Liver (tissue), 9 donors: ENCODE results near the gene LIPC. TPM values are rescaled to one million over a fixed set of nuclear protein-coding genes. Genes with fewer than 3 reads are reported as not detected.

Experiments
- DNase-seq: peaks from one replicate; pipeline ENCODE4 v3.0.0-alpha.2; 2017; ENCODE audit warnings: low spot score
- H3K27ac ChIP-seq, 2 donors: one replicate each; pipeline ENCODE4 v1.7.0; 2013; ENCODE audit warnings: inconsistent platforms in 2 of 2, low read length in 2 of 2, control low read depth in 1 of 2, low read depth in 1 of 2, mild to moderate bottlenecking in 1 of 2
- H3K27me3 ChIP-seq, 4 donors: one replicate each; pipeline versions ENCODE4 v1.6.1 to v1.7.0; 2013; ENCODE audit warnings: low read length in 3 of 4, inconsistent platforms in 1 of 4, mild to moderate bottlenecking in 1 of 4, moderate library complexity in 1 of 4; ENCODE audit not compliant: control insufficient read depth in 4 of 4, insufficient read depth in 4 of 4
- H3K36me3 ChIP-seq, 4 donors: one replicate each; pipeline versions ENCODE4 v1.6.1 to v1.7.0; 2013; ENCODE audit warnings: low read length in 3 of 4, mild to moderate bottlenecking in 3 of 4, low read depth in 1 of 4, moderate library complexity in 1 of 4; ENCODE audit not compliant: control insufficient read depth in 4 of 4, insufficient read depth in 3 of 4
- H3K4me1 ChIP-seq, 4 donors: one replicate each; pipeline versions ENCODE4 v1.6.1 to v1.7.0; 2013; ENCODE audit warnings: low read length in 3 of 4, mild to moderate bottlenecking in 3 of 4, moderate library complexity in 1 of 4; ENCODE audit not compliant: control insufficient read depth in 4 of 4, insufficient read depth in 4 of 4
- H3K4me3 ChIP-seq, 3 donors: one replicate each; pipeline versions ENCODE4 v1.6.1 to v1.7.0; 2013; ENCODE audit warnings: low read length in 3 of 3, control low read depth in 1 of 3, low read depth in 1 of 3, mild to moderate bottlenecking in 1 of 3
- H3K9ac ChIP-seq, 2 donors: one replicate each; pipeline ENCODE4 v1.7.0; 2013; ENCODE audit warnings: low read length in 2 of 2, mild to moderate bottlenecking in 2 of 2, moderate library complexity in 2 of 2, control low read depth in 1 of 2, low read depth in 1 of 2
- H3K9me3 ChIP-seq, 4 donors: one replicate each; pipeline versions ENCODE4 v1.6.1 to v1.7.0; 2013; ENCODE audit warnings: low read length in 3 of 4; ENCODE audit not compliant: control insufficient read depth in 4 of 4
- EGR1 ChIP-seq, 2 donors: IDR thresholded peaks; 2 replicates each; pipeline ENCODE4 v1.6.1; 2016 to 2018; ENCODE audit warnings: antibody characterized with exemption in 2 of 2, low read depth in 2 of 2
- FOXA1 ChIP-seq: IDR thresholded peaks from 2 replicates; pipeline ENCODE4 v1.6.1; 2016; ENCODE audit warnings: antibody characterized with exemption
- FOXA2 ChIP-seq: IDR thresholded peaks from 2 replicates; pipeline ENCODE4 v1.6.1; 2016; ENCODE audit warnings: antibody characterized with exemption
- GABPA ChIP-seq, 2 donors: IDR thresholded peaks in 1 of 2; conservative IDR thresholded peaks in 1 of 2; 2 replicates each; pipeline ENCODE4 v1.6.1; 2016; ENCODE audit warnings: antibody characterized with exemption in 2 of 2, mild to moderate bottlenecking in 1 of 2, moderate library complexity in 1 of 2
- HNF4A ChIP-seq, 2 donors: conservative IDR thresholded peaks; 2 replicates each; pipeline ENCODE4 v1.6.1; 2016; ENCODE audit warnings: antibody characterized with exemption in 2 of 2, mild to moderate bottlenecking in 2 of 2
- HNF4G ChIP-seq: IDR thresholded peaks from 2 replicates; pipeline ENCODE4 v1.6.1; 2016; ENCODE audit warnings: antibody characterized with exemption
- JUND ChIP-seq, 2 donors: IDR thresholded peaks; 2 replicates each; pipeline ENCODE4 v1.6.1; 2016; ENCODE audit warnings: antibody characterized with exemption in 2 of 2
- NR2F2 ChIP-seq: IDR thresholded peaks from 2 replicates; pipeline ENCODE4 v1.6.1; 2016; ENCODE audit warnings: antibody characterized with exemption
- RAD21 ChIP-seq, 2 donors: IDR thresholded peaks; 2 replicates each; pipeline ENCODE4 v1.6.1; 2016; ENCODE audit warnings: antibody characterized with exemption in 2 of 2, mild to moderate bottlenecking in 2 of 2
- RXRA ChIP-seq, 2 donors: IDR thresholded peaks; 2 replicates each; pipeline ENCODE4 v1.6.1; 2017 to 2018; ENCODE audit warnings: antibody characterized with exemption in 2 of 2, mild to moderate bottlenecking in 1 of 2
- SP1 ChIP-seq: IDR thresholded peaks from 2 replicates; pipeline ENCODE4 v1.6.1; 2018; ENCODE audit warnings: antibody characterized with exemption, mild to moderate bottlenecking
- TAF1 ChIP-seq: conservative IDR thresholded peaks from 2 replicates; pipeline ENCODE4 v1.6.1; 2016; ENCODE audit warnings: antibody characterized with exemption, mild to moderate bottlenecking
- YY1 ChIP-seq: IDR thresholded peaks from 2 replicates; pipeline ENCODE4 v1.6.1; 2016; ENCODE audit warnings: antibody characterized with exemption, mild to moderate bottlenecking
- whole genome bisulfite sequencing: extraction: QIAGEN DNeasy Blood & Tissue Kit; methylation state at CpG from one replicate; pipeline ENCODE4 v1.1.7; 2013; 5-methylcytosine and 5-hydroxymethylcytosine counted together
- polyA plus RNA-seq, 2 donors: library from polyadenylated mRNA; stranded (reverse) in 1 of 2; unstranded in 1 of 2; fragments of 200-250 nt in 1 of 2; fragments of >200 nt in 1 of 2; fragmentation: Nextera tagmentation in 1 of 2; extraction: Ambion mirVana in 1 of 2; gene quantifications; one replicate each; pipeline versions ENCODE4 v1.2.1 to v1.2.3, GENCODE V29; 2013 to 2015
- total RNA-seq, 2 donors: library from RNA; depleted of rRNA; stranded (reverse); fragments of >200 nt; gene quantifications; one replicate each; pipeline ENCODE4 v1.2.3, GENCODE V29; 2014
- TF ChIP-seq, protein P1 (sequence below): fragments of 150-350 bp; IDR thresholded peaks from 2 replicates; pipeline ENCODE4 v1.5.1; 2017; ENCODE audit warnings: improper control_type of control experiment, low read depth, low read length; ENCODE audit not compliant: missing input control
- TF ChIP-seq, protein P2 (sequence below): IDR thresholded peaks from 2 replicates; pipeline ENCODE4 v1.6.1; 2016; ENCODE audit warnings: antibody characterized with exemption, mild to moderate bottlenecking
- TF ChIP-seq, protein P3 (sequence below): IDR thresholded peaks from 2 replicates; pipeline ENCODE4 v1.6.1; 2016; ENCODE audit warnings: antibody characterized with exemption
- TF ChIP-seq, protein P4 (sequence below): IDR thresholded peaks from 2 replicates; pipeline ENCODE4 v1.6.1; 2016; ENCODE audit warnings: antibody characterized with exemption
- TF ChIP-seq, protein P5 (sequence below): IDR thresholded peaks from 2 replicates; pipeline ENCODE4 v1.6.1; 2016; ENCODE audit warnings: antibody characterized with exemption
- donor health status: healthy.
- donor health status: healthy.
- donor health status: healthy.
- donor health status: healthy.
- donor health status: healthy.

Gene LIPC
- total and polyA plus RNA-seq, 4 donors: 60.1 to 268 (median 131) TPM

DNA sequence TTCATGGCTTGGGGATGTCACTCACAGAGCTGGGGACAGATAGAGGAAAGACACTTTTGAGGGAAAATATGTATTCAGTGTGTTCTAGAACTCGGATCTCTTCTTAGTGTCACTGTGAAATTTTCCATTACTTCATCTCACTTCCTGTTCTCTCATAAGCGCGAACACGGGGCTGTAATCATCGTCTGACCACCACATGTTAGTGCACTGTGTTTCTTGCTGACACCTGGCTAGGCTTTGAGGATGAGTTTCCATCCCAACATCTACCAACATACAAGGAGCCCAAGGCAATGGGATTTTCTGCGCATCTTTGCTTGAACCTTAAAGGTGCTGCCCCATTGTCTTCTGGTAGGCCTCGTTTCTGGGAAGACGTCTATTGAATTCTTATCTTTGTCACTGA, 84.0 kb downstream of the LIPC start:
- Histone ChIP-seq H3K4me1 (peaks cover 0 to 4% (median 1%) of the 10 kb centered on the region in 4 donors), H3K36me3 (no peaks in the 10 kb centered on the region), H3K27me3 (no peaks in the 10 kb centered on the region), H3K27ac (no peak overlapping the region), H3K4me3 (no peak overlapping the region), H3K9ac (no peak overlapping the region), H3K9me3 (no peaks in the 10 kb centered on the region)
- TF ChIP-seq RAD21 (IDR thresholded peaks at IDR 0.05) (no peak), FOXA2 (no peak), HNF4A (conservative IDR thresholded peaks at IDR 0.05) (no peak), YY1 (no peak), SP1 (no peak), FOXA1 (no peak), GABPA (IDR thresholded peaks at IDR 0.05 in 1 of 2, conservative IDR thresholded peaks at IDR 0.05 in 1 of 2) (no peak), NR2F2 (no peak), HNF4G (no peak), TAF1 (no peak), EGR1 (IDR thresholded peaks at IDR 0.05; ENCODE audit: low read depth in 2 of 2) (no peak), JUND (IDR thresholded peaks at IDR 0.05) (no peak), RXRA (IDR thresholded peaks at IDR 0.05) (no peak)
- TF ChIP-seq, protein P1, sequence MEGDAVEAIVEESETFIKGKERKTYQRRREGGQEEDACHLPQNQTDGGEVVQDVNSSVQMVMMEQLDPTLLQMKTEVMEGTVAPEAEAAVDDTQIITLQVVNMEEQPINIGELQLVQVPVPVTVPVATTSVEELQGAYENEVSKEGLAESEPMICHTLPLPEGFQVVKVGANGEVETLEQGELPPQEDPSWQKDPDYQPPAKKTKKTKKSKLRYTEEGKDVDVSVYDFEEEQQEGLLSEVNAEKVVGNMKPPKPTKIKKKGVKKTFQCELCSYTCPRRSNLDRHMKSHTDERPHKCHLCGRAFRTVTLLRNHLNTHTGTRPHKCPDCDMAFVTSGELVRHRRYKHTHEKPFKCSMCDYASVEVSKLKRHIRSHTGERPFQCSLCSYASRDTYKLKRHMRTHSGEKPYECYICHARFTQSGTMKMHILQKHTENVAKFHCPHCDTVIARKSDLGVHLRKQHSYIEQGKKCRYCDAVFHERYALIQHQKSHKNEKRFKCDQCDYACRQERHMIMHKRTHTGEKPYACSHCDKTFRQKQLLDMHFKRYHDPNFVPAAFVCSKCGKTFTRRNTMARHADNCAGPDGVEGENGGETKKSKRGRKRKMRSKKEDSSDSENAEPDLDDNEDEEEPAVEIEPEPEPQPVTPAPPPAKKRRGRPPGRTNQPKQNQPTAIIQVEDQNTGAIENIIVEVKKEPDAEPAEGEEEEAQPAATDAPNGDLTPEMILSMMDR: no peak
- TF ChIP-seq, protein P2, sequence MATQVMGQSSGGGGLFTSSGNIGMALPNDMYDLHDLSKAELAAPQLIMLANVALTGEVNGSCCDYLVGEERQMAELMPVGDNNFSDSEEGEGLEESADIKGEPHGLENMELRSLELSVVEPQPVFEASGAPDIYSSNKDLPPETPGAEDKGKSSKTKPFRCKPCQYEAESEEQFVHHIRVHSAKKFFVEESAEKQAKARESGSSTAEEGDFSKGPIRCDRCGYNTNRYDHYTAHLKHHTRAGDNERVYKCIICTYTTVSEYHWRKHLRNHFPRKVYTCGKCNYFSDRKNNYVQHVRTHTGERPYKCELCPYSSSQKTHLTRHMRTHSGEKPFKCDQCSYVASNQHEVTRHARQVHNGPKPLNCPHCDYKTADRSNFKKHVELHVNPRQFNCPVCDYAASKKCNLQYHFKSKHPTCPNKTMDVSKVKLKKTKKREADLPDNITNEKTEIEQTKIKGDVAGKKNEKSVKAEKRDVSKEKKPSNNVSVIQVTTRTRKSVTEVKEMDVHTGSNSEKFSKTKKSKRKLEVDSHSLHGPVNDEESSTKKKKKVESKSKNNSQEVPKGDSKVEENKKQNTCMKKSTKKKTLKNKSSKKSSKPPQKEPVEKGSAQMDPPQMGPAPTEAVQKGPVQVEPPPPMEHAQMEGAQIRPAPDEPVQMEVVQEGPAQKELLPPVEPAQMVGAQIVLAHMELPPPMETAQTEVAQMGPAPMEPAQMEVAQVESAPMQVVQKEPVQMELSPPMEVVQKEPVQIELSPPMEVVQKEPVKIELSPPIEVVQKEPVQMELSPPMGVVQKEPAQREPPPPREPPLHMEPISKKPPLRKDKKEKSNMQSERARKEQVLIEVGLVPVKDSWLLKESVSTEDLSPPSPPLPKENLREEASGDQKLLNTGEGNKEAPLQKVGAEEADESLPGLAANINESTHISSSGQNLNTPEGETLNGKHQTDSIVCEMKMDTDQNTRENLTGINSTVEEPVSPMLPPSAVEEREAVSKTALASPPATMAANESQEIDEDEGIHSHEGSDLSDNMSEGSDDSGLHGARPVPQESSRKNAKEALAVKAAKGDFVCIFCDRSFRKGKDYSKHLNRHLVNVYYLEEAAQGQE: no peak
- TF ChIP-seq, protein P3, sequence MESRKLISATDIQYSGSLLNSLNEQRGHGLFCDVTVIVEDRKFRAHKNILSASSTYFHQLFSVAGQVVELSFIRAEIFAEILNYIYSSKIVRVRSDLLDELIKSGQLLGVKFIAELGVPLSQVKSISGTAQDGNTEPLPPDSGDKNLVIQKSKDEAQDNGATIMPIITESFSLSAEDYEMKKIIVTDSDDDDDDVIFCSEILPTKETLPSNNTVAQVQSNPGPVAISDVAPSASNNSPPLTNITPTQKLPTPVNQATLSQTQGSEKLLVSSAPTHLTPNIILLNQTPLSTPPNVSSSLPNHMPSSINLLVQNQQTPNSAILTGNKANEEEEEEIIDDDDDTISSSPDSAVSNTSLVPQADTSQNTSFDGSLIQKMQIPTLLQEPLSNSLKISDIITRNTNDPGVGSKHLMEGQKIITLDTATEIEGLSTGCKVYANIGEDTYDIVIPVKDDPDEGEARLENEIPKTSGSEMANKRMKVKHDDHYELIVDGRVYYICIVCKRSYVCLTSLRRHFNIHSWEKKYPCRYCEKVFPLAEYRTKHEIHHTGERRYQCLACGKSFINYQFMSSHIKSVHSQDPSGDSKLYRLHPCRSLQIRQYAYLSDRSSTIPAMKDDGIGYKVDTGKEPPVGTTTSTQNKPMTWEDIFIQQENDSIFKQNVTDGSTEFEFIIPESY: no peak
- TF ChIP-seq, protein P4, sequence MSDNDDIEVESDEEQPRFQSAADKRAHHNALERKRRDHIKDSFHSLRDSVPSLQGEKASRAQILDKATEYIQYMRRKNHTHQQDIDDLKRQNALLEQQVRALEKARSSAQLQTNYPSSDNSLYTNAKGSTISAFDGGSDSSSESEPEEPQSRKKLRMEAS: no peak
- TF ChIP-seq, protein P5, sequence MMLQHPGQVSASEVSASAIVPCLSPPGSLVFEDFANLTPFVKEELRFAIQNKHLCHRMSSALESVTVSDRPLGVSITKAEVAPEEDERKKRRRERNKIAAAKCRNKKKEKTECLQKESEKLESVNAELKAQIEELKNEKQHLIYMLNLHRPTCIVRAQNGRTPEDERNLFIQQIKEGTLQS: no peak
- 78% methylated on average over 8 of the region's 8 CpGs for WGBS
- DNase-seq: no peak
